GM12878 (cell line): Measurements from ENCODE around the gene AIF1. TPM values are rescaled to one million over a fixed set of nuclear protein-coding genes. Genes with fewer than 3 reads are reported as not detected.

ENCODE experiments used
- ATF2 ChIP-seq: IDR thresholded peaks from 2 replicates; pipeline ENCODE4 v1.6.1; 2012; ENCODE audit warnings: low read length, inconsistent platforms
- BRCA1 ChIP-seq: IDR thresholded peaks from 2 replicates; pipeline ENCODE4 v1.6.1; 2011; ENCODE audit warnings: low read depth, low read length, improper control_type of control experiment
- CHD2 ChIP-seq: IDR thresholded peaks from 2 replicates; pipeline ENCODE4 v1.6.1; 2011; ENCODE audit warnings: low read depth, low read length, improper control_type of control experiment, borderline replicate concordance
- CREB1 ChIP-seq: IDR thresholded peaks from 2 replicates; pipeline ENCODE4 v1.6.1; 2012; ENCODE audit warnings: low read depth, mild to moderate bottlenecking, inconsistent platforms
- E4F1 ChIP-seq: fragments of 450-650 bp; IDR thresholded peaks from 2 replicates; pipeline ENCODE4 v1.6.1; 2018; ENCODE audit warnings: borderline replicate concordance, mild to moderate bottlenecking; ENCODE audit not compliant: partially characterized antibody
- EGR1 ChIP-seq, 2 experiments: IDR thresholded peaks; 1 replicate in 1 of 2; 2 replicates in 1 of 2; pipeline ENCODE4 v1.6.1; 2011 to 2012; ENCODE audit warnings: low read depth in 2 of 2, low read length in 2 of 2, borderline replicate concordance in 1 of 2, mild to moderate bottlenecking in 1 of 2, moderate library complexity in 1 of 2
- EZH2 ChIP-seq: IDR thresholded peaks from 2 replicates; pipeline ENCODE4 v1.6.1; 2012; ENCODE audit warnings: low read depth, mild to moderate bottlenecking, control low read depth, inconsistent platforms, low read length, borderline replicate concordance; ENCODE audit not compliant: control insufficient read depth
- FOXK2 ChIP-seq: fragments of 450-650 bp; IDR thresholded peaks from 2 replicates; pipeline ENCODE4 v1.6.1; 2017; ENCODE audit warnings: mild to moderate bottlenecking, moderate library complexity
- FOXM1 ChIP-seq: IDR thresholded peaks from 2 replicates; pipeline ENCODE4 v1.6.1; 2012; ENCODE audit warnings: low read depth, mild to moderate bottlenecking, inconsistent platforms, low read length, moderate library complexity
- IRF3 ChIP-seq: fragments of 450-650 bp; IDR thresholded peaks from 2 replicates; pipeline ENCODE4 v1.6.1; 2014; ENCODE audit warnings: mild to moderate bottlenecking
- JUND ChIP-seq: IDR thresholded peaks from 2 replicates; pipeline ENCODE4 v1.6.1; 2012; ENCODE audit warnings: low read depth, mild to moderate bottlenecking, low read length, improper control_type of control experiment, moderate library complexity
- KAT2A ChIP-seq: conservative IDR thresholded peaks from 2 replicates; pipeline ENCODE4 v1.6.1; 2011; ENCODE audit warnings: low read depth, low read length; ENCODE audit not compliant: control insufficient read depth
- NBN ChIP-seq: fragments of 450-650 bp; IDR thresholded peaks from 2 replicates; pipeline ENCODE4 v1.6.1; 2016
- NR2C1 ChIP-seq: fragments of 450-650 bp; IDR thresholded peaks from 2 replicates; pipeline ENCODE4 v1.6.1; 2017; ENCODE audit warnings: antibody characterized with exemption, mild to moderate bottlenecking, moderate library complexity
- POLR2AphosphoS5 ChIP-seq: IDR thresholded peaks from 2 replicates; pipeline ENCODE4 v1.6.1; 2011; ENCODE audit warnings: mild to moderate bottlenecking, low read length, inconsistent platforms
- RB1 ChIP-seq: fragments of 450-650 bp; formaldehyde crosslinking; IDR thresholded peaks from 2 replicates; pipeline ENCODE4 v1.6.1; 2017; ENCODE audit warnings: mild to moderate bottlenecking, borderline replicate concordance
- polyA plus RNA-seq, 11 experiments: library from polyadenylated mRNA; depleted of rRNA in 4 of 11; unstranded in 6 of 11; stranded (reverse) in 5 of 11; fragments of >200 nt; fragmentation: Nextera tagmentation in 4 of 11; fragmentation: Illumina TruSeq in 1 of 11; extraction: Ambion mirVana in 4 of 11; extraction: Trizol in 1 of 11; gene quantifications; 1 replicate in 1 of 11; 2 replicates in 10 of 11; pipeline versions ENCODE4 v1.2.1 to v1.2.3, GENCODE V29; 2011 to 2016; ENCODE audit warnings: inconsistent platforms in 2 of 11, missing spikeins in 2 of 11, low read depth in 1 of 11
- total RNA-seq, 4 experiments: library from RNA; depleted of rRNA in 3 of 4; stranded (reverse); fragments of >200 nt in 3 of 4; fragmentation: Illumina TruSeq in 1 of 4; extraction: Trizol in 1 of 4; gene quantifications; 2 replicates each; pipeline versions ENCODE4 v1.2.1 to v1.2.3, GENCODE V29; 2013 to 2021
- TF ChIP-seq, protein P1 (sequence below): fragments of 150-350 bp; IDR thresholded peaks from 2 replicates; pipeline ENCODE4 v1.6.1; 2014; ENCODE audit warnings: mild to moderate bottlenecking, low read depth, low read length
- TF ChIP-seq, protein P2 (sequence below), 3 experiments: IDR thresholded peaks in 2 of 3; conservative IDR thresholded peaks in 1 of 3; 2 replicates each; pipeline ENCODE4 v1.5.1; 2011; ENCODE audit warnings: low read depth in 3 of 3, low read length in 3 of 3, mild to moderate bottlenecking in 3 of 3, control low read depth in 2 of 3, moderate library complexity in 2 of 3, inconsistent platforms in 1 of 3, mixed read lengths in 1 of 3; ENCODE audit not compliant: control insufficient read depth in 2 of 3, insufficient read depth in 1 of 3; ENCODE audit errors: extremely low read depth in 1 of 3

AIF1 gene
- total and polyA plus RNA-seq, 10 of the 15 experiments (the other 5 are each of a cell fraction or from before 2014, with no cell fraction given): 1.9 to 256 (median 134) TPM

GRCh38 chr6:31578184-31579118 lies 36.6 kb upstream of the AIF1 start (continued):
- TF ChIP-seq, protein P1, sequence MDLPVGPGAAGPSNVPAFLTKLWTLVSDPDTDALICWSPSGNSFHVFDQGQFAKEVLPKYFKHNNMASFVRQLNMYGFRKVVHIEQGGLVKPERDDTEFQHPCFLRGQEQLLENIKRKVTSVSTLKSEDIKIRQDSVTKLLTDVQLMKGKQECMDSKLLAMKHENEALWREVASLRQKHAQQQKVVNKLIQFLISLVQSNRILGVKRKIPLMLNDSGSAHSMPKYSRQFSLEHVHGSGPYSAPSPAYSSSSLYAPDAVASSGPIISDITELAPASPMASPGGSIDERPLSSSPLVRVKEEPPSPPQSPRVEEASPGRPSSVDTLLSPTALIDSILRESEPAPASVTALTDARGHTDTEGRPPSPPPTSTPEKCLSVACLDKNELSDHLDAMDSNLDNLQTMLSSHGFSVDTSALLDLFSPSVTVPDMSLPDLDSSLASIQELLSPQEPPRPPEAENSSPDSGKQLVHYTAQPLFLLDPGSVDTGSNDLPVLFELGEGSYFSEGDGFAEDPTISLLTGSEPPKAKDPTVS: no peak
- TF ChIP-seq, protein P2, sequence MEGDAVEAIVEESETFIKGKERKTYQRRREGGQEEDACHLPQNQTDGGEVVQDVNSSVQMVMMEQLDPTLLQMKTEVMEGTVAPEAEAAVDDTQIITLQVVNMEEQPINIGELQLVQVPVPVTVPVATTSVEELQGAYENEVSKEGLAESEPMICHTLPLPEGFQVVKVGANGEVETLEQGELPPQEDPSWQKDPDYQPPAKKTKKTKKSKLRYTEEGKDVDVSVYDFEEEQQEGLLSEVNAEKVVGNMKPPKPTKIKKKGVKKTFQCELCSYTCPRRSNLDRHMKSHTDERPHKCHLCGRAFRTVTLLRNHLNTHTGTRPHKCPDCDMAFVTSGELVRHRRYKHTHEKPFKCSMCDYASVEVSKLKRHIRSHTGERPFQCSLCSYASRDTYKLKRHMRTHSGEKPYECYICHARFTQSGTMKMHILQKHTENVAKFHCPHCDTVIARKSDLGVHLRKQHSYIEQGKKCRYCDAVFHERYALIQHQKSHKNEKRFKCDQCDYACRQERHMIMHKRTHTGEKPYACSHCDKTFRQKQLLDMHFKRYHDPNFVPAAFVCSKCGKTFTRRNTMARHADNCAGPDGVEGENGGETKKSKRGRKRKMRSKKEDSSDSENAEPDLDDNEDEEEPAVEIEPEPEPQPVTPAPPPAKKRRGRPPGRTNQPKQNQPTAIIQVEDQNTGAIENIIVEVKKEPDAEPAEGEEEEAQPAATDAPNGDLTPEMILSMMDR (IDR thresholded peaks at IDR 0.05 in 2 of 3, conservative IDR thresholded peaks at IDR 0.05 in 1 of 3; ENCODE audit: control insufficient read depth in 2 of 3, extremely low read depth in 1 of 3, insufficient read depth in 1 of 3, low read depth in 3 of 3, low read length in 3 of 3): no peak
- TF ChIP-seq EGR1 (IDR thresholded peaks at IDR 0.05; ENCODE audit: borderline replicate concordance in 1 of 2, low read depth in 2 of 2, low read length in 2 of 2) (no peak), NBN (no peak), FOXK2 (no peak), EZH2 (no peak), NR2C1 (no peak), IRF3 (no peak), CREB1 (no peak), E4F1 (no peak), RB1 (no peak), JUND (no peak), POLR2AphosphoS5 (no peak), CHD2 (no peak), BRCA1 (no peak), ATF2 (no peak), FOXM1 (no peak), KAT2A (no peak)
